ENCODE data around the gene CYP1B1.
"Not testable (repeated sequence)": the region's sequence is repeated elsewhere in the genome, so short reads cannot be mapped to it uniquely, and the experiment has no call there.

Gene CYP1B1

DNA sequence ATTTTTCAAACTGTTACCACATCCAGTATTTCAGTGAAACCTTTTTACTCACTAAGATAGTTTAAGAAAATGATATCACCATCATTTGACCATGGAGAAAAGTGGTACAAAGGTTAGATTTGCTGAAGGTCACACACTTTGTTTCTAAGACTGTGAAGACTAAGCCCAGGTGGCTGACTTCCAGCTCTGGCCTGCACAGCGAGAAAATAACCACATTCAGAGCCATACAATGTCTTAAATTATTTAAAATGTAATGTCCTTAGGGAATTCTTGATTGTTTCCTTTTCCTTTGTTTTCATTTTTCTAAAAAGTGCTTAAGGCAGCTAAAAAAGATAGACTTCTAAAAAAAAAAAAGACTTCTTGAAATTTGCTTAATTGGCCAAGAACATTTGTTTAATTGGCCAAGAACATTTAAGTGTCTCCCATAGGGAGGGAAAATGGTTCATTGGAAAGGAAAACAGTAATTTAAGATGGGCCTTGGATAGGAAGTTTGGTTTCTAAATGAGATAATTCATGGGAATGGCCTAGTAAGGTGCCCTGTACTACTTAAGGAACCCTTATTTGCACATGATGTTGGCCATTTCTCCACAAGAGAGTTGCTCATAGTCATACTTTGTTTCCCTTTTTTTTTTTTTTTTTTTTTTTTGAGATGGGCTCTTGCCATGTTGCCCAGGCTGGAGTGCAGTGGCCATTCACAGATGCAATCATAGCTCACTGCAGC is 45.2 kb downstream of the CYP1B1 start:
- DNase-seq = no peak

DNA sequence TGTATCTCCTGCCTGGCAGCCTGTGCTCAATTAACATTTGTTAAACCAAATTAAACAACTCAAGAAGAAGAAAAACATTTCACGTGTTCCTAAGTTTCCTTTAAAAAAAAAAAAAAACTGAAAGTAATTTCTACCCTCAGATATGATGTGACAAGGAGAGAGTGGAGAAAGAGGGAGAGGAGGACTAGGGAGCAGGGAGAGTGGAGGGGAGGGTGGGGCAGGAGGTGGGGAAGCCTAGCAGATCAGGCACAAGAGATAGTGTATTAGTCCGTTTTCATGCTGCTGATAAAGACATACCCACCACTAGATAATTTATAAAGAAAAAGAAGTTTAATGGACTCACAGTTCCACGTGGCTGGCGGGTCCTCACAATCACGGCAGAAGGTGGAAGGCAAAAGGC is 46.4 kb downstream of the CYP1B1 start:
- no peak for DNase-seq

- DNase-seq = no peak
Measured at GRCh38 chr2:38028829-38029228, 47.1 kb downstream of the CYP1B1 start.

GRCh38 chr2:38026846-38027245 is 49.1 kb downstream of the CYP1B1 start:
- DNase-seq = no peak

- DNase-seq = no peak
Measured at GRCh38 chr2:38021589-38021988, 54.4 kb downstream of the CYP1B1 start.

GRCh38 chr2:38020359-38021069 is 55.4 kb downstream of the CYP1B1 start:
- DNase-seq = not testable (repeated sequence)

GRCh38 chr2:38017836-38018235 is 58.1 kb downstream of the CYP1B1 start:
- no peak for DNase-seq
